CD4-positive, alpha-beta T cell treated with Interleukin-4 for 4 hours (primary cell): Measurements from ENCODE around the gene TOM1L2.
A peak's percentile ranks its signal among the peaks of the same experiment; 100 is the strongest.
"Not testable (repeated sequence)": the region's sequence is repeated elsewhere in the genome, so short reads cannot be mapped to it uniquely, and the experiment has no call there.

Source experiments
- DNase-seq: peaks from one replicate; pipeline ENCODE4 v3.0.0-alpha.2; 2020

TOM1L2 gene

GRCh38 chr17:17972126-17972951 lies at the start of gene TOM1L2, which contains the start of gene DRC3:
Gene TOM1L2 (minus strand): TSS chr17:17972400. CDS start chr17:17972313, 87 bp downstream.
Gene DRC3 (plus strand): TSS chr17:17972862. CDS start chr17:17977599, 4,737 bp downstream.
- peak; percentile 100 for DNase-seq

GRCh38 chr17:18021372-18021771 lies 49.2 kb upstream of the TOM1L2 start:
- DNase-seq = no peak

GRCh38 chr17:18020971-18021370 lies 48.8 kb upstream of the TOM1L2 start:
- DNase-seq = no peak

GRCh38 chr17:18019838-18020154 lies 47.6 kb upstream of the TOM1L2 start:
- DNase-seq = no peak

- no peak for DNase-seq
Measured at GRCh38 chr17:18018411-18018921, 46.3 kb upstream of the TOM1L2 start.

- no peak for DNase-seq
Measured at GRCh38 chr17:18017958-18018357, 45.8 kb upstream of the TOM1L2 start.

- no peak for DNase-seq
Measured at GRCh38 chr17:18016426-18016825, 44.2 kb upstream of the TOM1L2 start.

GRCh38 chr17:18015593-18015992 lies 43.4 kb upstream of the TOM1L2 start:
- DNase-seq = no peak

GRCh38 chr17:18014006-18014405 lies 41.8 kb upstream of the TOM1L2 start:
- DNase-seq = no peak

GRCh38 chr17:18011286-18011685 lies 39.1 kb upstream of the TOM1L2 start:
- no peak for DNase-seq

- DNase-seq = no peak
Measured at GRCh38 chr17:18009609-18010420, 37.6 kb upstream of the TOM1L2 start.

- no peak for DNase-seq
Measured at GRCh38 chr17:18008496-18009268, 36.5 kb upstream of the TOM1L2 start.

GRCh38 chr17:18006495-18007239 lies 34.5 kb upstream of the TOM1L2 start:
- no peak for DNase-seq

GRCh38 chr17:18005496-18005895 lies 33.3 kb upstream of the TOM1L2 start:
- no peak for DNase-seq

- DNase-seq = no peak
Measured at GRCh38 chr17:18004884-18005305, 32.7 kb upstream of the TOM1L2 start.

GRCh38 chr17:18004345-18004744 lies 32.1 kb upstream of the TOM1L2 start:
- DNase-seq = no peak

GRCh38 chr17:18002171-18002570 lies 30.0 kb upstream of the TOM1L2 start:
- no peak for DNase-seq

- DNase-seq = no peak
Measured at GRCh38 chr17:18000030-18000408, 27.8 kb upstream of the TOM1L2 start.

- no peak for DNase-seq
Measured at GRCh38 chr17:17999364-18000029, 27.3 kb upstream of the TOM1L2 start.

- DNase-seq = no peak
Measured at GRCh38 chr17:17998934-17999333, 26.7 kb upstream of the TOM1L2 start.

- not testable (repeated sequence) for DNase-seq
Measured at GRCh38 chr17:17995887-17996286, 23.7 kb upstream of the TOM1L2 start.
